Dedifferentiated amniotic fluid mesenchymal stem cell (primary cell): ENCODE measurements around the gene STK11.
"Not testable (repeated sequence)": the region's sequence is repeated elsewhere in the genome, so short reads cannot be mapped to it uniquely, and the experiment has no call there.

ENCODE experiments used
- DNase-seq: peaks from one replicate; pipeline ENCODE4 v3.0.0-alpha.2; 2016; ENCODE audit errors: extremely low spot score

Gene STK11

DNA sequence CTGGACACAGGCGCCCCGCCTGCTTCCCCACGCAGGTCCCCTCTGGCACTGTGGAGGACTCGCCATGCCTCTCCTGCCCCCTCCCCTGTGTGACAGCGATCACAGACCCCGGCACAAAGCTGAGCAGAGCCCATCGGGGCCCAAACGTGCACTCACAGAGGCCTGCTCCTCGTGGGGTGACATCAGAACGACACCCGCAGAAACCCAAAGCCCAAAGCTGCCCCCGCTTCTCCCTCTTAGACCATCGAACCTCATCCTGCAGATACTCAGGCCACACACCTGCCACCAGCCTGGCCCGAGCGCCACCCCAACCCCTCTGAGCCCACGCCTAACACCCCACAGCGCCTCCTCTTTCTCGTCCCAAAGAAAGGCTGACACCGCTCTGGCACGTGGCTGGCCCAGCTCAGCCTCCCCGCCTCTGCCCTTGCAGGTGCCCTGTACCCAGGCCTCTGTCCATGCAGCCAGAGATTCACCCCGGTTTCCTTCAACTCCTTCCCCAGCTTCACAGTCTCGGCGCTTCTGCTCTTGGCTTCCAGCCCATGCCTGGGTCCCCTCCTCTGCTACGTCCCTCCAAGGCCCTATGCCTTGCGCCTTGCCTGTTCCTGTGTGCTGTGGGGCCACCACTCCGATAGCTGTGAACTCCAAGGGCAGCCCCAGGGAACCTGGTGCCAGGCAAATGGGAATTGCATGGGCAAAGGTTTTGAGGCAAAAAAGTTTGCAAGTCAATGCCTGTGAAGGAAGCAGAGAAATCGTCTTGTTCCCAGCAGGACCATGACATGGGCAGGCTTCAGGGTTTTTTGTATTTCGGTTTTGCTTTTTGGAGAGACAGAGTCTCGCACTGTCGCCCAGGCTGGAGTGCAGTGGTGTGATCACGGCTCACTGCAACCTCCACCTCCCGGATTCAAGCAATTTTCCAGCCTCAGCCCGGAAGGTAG lies 33.1 kb downstream of the STK11 start:
- no peak for DNase-seq

DNA sequence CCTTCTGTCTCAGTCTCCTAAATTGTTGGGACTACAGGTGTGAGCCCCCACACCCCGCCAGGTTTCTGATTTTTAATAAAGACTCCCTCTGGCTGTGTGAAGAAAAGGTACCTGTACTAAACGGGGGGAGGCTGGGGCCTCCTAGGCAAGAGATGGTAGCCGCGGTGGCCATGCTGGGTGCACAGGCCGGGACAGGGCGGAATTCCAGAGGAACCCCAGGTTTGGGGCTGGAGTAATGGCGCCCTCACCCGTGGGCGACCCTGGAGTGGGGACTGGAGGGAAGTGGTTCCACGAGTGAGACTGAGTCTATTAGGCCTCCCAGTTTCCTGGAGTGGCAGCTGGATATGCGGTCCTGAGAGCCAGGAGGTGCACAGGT lies 33.8 kb downstream of the STK11 start:
- DNase-seq: no peak

DNA sequence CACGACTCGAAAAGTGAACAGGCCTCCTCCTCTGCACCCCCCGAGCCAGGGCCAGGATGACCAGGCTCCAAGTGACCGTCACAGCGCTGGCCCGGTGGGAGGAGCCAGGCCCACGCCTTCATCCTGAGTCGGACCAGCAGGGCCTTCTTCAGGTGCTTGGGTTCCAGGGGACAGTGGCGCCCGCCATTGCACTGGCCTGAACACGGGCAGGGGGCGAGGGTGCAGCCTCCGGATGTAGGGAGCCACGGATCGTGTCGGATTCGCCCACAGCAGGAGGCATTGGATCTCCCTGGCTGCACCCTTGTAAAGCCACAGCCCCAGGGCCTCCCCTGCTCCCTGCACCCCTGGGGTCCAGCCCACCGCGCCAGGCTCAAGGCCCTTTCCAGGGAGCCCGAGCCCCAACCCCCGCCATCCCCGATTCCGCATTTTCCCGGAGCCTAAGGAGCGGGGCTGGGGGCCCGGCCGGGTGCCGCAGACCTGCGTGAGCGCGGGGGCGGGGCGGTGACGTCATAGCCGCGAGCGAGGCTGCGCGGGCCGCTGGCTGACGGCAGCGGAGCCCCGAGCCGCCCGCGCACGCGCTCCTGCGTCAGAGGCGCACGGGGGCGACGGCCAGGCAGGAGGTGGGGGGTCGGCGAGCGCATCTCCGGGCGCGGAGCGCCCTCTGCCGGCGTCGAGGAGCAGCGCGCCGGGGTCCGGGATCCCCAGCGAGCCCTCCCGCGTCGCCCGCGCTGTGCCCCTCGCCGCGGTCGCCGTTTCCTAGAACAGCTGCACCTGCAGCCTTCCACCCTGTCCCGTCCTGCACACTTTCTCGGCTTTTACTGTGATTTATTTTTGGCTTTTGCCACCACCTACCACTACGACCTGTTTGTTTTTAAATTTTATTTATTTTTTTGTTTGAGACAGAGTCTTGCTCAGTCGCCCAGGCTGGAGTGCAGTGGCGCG lies 34.5 kb downstream of the STK11 start:
- peak; percentile 83 for DNase-seq

DNA sequence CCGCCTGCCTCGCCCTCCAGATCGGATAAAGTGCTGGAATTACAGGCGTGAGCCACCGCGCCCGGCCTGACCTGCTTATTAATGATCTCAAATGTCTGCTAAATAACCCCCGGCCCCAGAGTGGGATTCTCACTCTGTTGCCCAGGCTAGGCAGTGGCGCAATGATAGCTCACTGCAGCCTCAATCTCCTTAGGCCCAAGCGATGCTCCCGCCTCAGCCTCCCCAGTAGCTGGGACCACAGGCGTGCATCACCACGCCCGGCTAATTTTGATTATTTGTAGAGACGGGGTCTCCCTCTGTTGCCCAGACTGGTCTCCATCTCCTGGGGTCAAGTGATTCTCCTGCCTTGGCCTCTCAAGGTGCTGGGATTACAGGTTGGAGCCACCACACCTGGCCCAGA lies 35.3 kb downstream of the STK11 start:
- DNase-seq: no peak

DNA sequence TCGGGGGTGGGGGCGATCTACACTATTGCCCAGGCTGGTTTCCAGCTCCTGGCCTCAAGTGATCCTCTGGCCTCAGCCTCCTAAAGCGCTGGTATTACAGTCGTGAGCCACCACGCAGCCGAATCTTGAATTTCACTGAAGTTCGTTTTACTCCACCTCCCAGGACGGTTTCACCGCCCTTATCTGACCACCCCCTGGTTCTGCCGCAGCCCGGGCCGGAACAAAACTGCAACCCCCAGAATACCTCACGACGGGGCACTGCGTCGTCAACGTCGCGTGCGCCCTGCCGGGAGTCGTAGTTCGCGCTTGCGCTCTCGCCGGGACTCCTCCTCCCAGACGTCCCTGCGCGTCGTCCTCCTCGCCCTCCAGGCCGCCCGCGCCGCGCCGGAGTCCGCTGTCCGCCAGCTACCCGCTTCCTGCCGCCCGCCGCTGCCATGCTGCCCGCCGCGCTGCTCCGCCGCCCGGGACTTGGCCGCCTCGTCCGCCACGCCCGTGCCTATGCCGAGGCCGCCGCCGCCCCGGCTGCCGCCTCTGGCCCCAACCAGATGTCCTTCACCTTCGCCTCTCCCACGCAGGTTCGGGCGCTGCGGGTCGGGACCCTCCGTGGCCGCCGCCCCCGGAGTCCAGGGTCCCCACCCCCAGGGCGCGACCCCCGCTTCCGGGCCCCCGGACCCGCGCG lies 36.0 kb downstream of the STK11 start, which contains the start of gene ATP5F1D:
Gene ATP5F1D, plus strand, starts transcription at position 335 of the 679 bp plus-strand sequence. Its CDS starts 100 bp downstream, at position 435.
- peak; percentile 85 for DNase-seq

DNA sequence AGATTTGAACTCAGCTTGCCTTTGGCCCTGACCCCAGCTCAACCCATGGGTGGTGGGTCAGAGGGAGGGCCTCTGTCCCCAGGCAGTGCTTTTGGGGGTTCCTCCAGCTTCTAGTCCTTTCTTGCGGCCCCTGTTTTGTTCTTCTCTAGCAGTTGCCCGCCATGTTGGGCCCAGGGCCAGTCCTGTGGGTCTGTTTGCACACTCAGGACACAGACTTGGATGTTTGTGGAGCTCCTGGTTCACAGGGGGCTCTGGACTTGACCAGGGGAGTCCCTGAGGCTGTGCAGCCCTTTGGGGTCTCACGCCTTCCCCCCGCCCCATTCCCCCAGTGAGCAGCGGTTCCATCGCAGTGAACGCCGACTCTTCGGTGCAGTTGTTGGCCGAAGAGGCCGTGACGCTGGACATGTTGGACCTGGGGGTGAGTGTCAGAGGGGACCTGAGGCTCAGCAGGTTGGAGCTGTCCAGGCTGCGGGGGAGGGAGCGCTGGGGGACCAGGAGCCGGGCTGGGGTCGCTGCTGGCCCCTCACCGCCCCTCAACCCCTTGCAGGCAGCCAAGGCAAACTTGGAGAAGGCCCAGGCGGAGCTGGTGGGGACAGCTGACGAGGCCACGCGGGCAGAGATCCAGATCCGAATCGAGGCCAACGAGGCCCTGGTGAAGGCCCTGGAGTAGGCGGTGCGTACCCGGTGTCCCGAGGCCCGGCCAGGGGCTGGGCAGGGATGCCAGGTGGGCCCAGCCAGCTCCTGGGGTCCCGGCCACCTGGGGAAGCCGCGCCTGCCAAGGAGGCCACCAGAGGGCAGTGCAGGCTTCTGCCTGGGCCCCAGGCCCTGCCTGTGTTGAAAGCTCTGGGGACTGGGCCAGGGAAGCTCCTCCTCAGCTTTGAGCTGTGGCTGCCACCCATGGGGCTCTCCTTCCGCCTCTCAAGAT lies 38.5 kb downstream of the STK11 start:
- peak; percentile 59 for DNase-seq

DNA sequence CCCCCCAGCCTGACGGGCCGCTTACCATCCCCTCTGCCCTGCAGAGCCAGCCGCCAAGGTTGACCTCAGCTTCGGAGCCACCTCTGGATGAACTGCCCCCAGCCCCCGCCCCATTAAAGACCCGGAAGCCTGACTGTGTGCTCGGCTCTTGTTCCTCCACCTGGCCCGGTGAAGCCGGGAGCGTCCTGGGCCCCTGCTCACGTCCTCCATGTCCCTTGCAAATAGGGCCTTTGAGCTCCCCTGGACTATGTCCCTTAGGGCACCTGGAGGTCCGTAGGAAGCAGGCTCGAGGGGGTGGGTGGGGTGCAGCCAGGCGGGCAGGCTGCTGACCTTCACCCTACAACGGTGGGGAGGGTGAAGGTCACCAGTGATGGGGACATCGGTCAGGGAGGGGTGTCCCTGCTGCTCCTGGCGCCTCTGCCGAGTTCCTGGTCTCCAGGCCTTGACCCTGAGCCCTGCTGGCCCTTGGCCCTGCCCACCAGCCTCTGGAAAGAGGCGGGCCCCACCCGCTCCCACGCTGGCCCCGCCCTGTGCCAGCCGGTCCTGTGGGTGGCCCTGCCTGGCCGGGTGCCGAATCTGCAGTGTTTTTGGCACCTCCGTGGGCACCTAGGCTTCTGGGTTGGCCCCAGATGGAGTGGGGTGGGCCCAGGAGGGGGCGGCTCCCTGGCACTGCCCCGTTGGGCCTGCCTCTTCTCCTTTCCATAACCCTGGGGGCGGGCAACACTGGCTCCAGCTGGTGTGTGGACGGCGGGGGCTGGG lies 39.3 kb downstream of the STK11 start:
- no peak for DNase-seq

DNA sequence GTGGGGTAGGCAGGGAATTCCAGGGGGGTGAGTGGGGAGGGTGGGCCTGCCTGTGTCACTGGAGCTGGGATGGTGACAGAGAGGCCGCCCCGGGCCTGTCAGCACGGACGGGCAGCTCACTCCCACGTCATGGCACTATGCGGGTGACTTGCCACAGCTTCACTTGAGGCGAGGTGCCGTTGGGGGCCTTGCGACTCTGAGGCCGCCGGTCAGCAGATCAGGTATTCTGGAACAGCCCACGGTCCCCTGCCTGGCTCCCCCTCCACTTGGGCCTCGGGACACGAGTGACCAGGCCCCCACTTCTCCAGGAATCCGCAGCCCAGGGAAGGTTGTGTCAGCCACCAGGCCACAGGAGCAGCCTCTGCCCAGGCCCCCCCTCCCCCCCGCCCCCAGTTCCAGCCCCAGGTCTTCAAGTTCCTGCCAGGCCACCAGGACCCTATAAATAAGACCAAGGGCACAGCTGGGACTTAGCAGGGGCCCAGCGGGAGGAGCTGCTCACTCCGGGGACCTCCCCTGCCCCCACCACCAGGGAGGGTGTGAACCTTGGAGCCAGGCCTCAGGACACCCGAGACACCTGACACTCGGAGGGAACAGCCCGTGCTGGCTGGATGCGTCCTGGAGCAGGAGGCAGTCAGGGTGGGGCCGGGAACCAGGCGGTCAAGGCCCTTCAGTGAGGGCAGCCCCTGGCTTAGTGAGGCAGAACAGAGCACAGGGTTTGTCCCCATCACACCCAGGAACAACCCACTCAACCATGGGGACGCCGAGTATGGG lies 40.1 kb downstream of the STK11 start:
- no peak for DNase-seq

DNA sequence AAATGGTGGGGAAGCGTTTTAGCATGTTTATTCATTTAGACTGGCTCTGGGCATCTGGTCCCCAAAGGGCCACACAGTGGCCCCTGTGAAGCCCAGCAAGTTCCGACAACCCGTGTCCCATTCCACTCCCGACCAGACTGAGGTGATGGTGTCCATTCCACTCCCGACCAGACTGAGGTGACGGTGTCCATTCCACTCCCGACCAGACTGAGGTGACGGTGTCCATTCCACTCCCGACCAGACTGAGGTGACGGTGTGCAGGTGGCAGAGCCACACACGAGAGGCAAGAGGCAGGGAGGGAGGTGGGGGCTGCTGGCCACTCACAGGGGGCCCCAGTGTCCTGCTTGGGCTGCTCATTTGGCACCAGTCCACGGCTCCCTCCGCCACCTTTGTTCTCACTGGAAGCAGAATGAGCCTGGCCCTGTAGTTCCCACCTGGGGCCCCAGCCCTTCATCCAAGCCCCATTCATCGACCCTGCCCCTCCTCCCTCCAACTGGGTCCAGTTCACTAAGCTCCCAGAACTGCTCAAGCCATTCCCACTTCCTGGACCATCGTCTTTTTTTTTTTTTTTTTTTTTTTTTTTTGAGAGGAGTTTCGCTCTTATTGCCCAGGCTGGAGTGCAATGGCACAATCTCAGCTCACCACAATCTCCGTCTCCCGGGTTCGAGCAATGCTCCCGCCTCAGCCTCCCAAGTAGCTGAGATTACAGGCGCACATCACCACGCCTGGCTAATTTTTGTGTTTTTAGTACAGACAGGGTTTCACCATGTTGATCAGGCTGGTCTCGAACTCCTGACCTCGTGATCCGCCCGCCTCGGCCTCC lies 40.9 kb downstream of the STK11 start:
- not testable (repeated sequence) for DNase-seq

DNA sequence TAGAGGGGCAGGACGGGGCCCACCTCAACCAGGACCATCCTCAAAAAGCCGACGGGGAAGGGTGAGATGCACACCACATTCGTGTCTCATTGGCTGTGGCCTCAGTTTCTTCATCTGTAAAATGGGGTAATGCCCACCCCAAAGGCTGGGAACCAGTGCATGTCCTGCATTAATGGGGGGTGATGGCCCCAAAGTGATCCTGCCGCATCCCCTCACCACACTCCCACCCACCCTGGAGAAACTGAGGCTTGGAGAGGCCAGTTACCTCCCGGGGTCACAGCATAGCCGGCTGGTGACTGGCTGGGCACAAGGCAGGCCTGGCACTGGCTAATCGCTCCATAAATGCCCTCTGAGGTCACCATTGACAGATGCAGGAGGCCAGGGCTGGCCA lies 42.2 kb downstream of the STK11 start:
- DNase-seq: no peak

DNA sequence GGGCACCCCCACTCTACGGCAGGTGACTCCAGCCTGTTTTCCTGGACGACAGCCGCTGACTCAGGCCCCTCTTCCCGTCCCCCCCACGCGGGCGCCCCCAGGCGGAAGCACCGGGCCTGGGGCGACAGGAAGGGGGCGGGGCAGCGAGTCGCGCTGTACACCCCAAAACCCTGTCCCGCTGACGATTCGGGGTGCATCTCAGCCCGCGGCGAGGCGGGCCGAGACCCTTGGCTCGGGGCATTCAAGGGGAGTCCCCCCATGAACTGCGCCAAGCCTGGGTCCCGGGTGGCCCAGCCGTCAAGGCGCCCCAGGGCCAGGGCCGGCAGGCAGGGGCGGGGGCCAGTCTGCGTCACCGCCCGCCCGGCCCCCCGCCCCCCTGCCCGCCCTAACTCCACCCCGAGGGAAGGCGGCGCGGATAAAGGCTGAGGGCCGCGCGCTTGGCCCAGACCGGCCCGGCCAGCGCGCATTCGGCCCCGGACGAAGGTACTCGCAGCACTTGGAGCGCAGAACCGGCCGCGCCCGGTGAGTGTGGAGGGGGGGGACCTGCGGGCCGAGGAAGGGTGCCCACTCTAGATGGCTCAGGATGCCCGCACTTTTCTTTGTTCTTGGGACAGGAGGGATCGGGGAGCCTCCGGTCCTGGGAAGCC lies 42.7 kb downstream of the STK11 start, which contains the start of gene MIDN:
Gene MIDN, plus strand, starts transcription at position 445 of the 647 bp plus-strand sequence. CDS start 1,714 bp downstream, outside the sequence.
- DNase-seq: peak; percentile 67

DNA sequence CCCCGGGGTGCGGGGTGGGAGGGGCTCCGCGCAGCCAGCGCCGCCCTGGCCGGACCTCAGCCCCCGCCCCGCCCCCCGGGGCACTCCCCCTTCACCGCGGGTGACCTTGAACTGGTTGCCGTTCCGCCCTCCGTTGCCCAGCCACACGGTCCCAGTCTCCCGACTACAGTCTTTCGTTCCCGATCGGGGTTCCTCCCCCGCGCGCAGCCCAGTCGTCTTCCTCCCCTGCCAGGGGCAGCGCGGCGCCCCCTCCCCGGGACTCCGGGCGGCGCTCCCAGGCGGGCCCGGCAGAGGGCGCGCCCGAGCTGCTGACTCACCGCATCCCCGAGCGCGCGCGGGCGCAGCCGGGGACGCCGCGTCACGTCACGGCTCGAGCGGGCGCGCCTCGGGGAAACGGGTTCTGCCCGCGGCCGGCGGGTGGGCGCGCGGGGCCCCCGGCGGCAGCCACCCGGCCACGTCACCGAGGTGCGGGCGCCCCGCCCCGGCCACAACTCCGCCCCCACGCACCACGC lies 43.3 kb downstream of the STK11 start:
- peak; percentile 55 for DNase-seq

DNA sequence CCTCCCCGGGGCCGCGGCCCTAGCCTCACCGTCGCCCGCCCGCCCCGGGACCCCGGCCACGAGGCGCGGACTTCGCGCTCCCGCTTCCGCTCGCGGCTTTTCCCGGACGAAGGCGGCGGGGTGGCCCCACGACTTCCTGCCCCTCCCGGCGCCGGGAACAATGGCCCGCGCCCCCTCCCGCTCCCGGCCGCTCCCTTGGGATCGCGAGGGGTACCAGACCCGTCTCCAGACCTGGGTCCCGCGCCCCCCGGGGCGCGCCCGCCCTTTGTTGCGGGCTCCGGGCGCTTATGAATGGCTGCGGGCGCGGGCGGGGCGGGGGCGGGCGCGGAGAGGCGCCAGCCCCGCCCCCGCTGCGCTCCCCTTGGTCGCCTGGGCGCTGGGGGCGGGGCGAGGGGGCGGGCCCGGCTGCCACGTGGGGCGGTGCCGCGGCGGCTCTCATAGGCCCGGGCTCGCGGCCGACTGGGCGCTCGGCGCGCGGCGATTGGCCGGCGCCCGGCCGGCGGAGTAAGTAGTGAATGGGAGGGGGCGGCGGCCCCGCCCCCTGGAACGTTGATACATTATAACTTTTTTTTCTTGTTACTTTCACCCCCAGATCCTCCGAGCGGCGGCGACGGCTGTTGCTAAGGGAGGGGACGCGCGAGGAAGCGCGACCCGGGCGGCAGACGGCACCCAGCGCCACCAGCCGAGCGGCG lies 43.9 kb downstream of the STK11 start:
- peak; percentile 92 for DNase-seq

DNA sequence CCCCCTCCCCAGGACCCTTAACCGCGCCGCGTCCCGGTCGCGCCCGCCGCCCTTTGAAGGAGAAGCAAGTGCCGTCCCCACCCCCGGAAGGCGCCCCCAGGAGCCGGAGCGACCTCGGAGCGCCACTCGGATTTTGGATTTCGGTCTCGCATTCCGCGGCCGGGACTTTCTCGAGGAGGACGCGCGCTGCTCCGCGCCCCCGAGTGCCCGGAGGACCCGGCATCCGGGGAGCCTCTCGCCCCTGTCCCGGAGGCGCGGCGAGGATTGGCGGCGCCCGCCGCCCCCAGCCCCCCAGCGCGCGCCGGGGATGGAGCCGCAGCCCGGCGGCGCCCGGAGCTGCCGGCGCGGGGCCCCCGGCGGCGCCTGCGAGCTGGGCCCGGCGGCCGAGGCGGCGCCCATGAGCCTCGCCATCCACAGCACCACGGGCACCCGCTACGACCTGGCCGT lies 44.4 kb downstream of the STK11 start:
- DNase-seq: no peak

DNA sequence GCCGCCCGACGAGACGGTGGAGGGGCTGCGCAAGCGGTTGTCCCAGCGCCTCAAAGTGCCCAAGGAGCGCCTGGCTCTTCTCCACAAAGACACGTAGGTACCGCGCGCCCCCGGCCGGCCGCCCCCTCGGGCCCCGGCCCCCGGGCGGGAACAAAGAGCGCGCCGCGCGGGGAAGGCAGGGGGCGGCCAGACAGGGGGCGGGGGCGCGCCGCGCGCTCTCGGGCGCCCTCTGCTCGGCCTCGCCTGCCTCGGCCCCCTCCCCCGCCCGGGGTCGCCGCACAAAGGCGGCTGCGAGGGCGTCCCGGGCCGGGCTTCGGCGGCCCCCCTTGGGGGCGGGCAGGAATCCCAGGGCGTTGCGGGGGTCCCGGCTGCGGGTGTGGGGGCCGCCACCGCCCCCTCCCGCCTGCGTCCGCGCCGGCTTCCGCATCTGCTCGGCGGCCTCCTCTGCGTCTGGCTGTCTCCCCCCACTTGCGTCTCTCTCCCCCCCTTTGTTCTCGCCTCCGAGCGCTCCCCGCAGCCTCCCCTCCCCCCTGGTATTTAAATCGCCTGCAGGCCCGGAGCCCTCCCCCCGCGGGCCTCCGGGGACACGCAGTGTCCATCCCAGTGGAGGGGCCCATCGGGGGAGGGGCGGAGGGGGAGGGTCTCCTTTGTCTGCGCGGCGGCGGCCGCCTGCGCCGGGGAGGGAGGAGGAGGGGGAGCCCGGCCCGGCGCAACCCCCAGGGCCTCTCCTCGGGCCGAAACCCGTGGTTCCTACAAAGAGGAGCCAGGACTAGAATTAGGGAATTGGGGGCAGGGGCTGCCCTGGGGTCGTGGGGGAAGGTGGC lies 45.1 kb downstream of the STK11 start:
- DNase-seq: no peak
